Fibroblast of lung (primary cell): ENCODE results near the gene AZU1. TPM values are rescaled to one million over a fixed set of nuclear protein-coding genes. Genes with fewer than 3 reads are reported as not detected.

Source experiments
- DNase-seq, 2 donors: peaks; one replicate each; pipeline versions ENCODE4 v3.0.0 to v3.0.0-alpha.2; 2010; ENCODE audit warnings: low read depth in 2 of 2
- H2AFZ ChIP-seq: 2 replicates; pipeline ENCODE4 v1.5.1; 2012; ENCODE audit warnings: low read length, control low read depth, inconsistent platforms
- H3K27ac ChIP-seq: 2 replicates; pipeline ENCODE4 v1.5.1; 2011; ENCODE audit warnings: low read length, control low read depth; ENCODE audit not compliant: insufficient read depth
- H3K27me3 ChIP-seq: 2 replicates; pipeline ENCODE4 v1.5.1; 2011; ENCODE audit warnings: mild to moderate bottlenecking, low read length; ENCODE audit not compliant: control insufficient read depth, insufficient read depth
- H3K36me3 ChIP-seq: 2 replicates; pipeline ENCODE4 v1.5.1; 2011; ENCODE audit warnings: low read length; ENCODE audit not compliant: control insufficient read depth, insufficient read depth
- H3K4me1 ChIP-seq: 2 replicates; pipeline ENCODE4 v1.5.1; 2011; ENCODE audit warnings: low read length; ENCODE audit not compliant: control insufficient read depth, insufficient read depth; ENCODE audit errors: extremely low read depth
- H3K4me2 ChIP-seq: 2 replicates; pipeline ENCODE4 v1.5.1; 2011; ENCODE audit warnings: low read length, control low read depth; ENCODE audit not compliant: insufficient read depth; ENCODE audit errors: extremely low read depth
- H3K4me3 ChIP-seq, 4 experiments: fragments of 200-600 bp in 1 of 4; sonication (generic) in 1 of 4; replicated peaks in 1 of 4; 2 replicates each; pipeline ENCODE4 v1.5.1; 2011 to 2016; ENCODE audit warnings: low read length in 4 of 4, low read depth in 3 of 4, mild to moderate bottlenecking in 3 of 4, control low read depth in 2 of 4, inconsistent platforms in 1 of 4, mixed read lengths in 1 of 4; ENCODE audit not compliant: insufficient read depth in 1 of 4; ENCODE audit errors: control extremely low read depth in 1 of 4
- H3K79me2 ChIP-seq: 2 replicates; pipeline ENCODE4 v1.5.1; 2012; ENCODE audit warnings: mild to moderate bottlenecking, low read length, inconsistent platforms; ENCODE audit not compliant: control insufficient read depth, insufficient read depth
- H3K9ac ChIP-seq: 2 replicates; pipeline ENCODE4 v1.5.1; 2011; ENCODE audit warnings: mild to moderate bottlenecking, low read length, control low read depth; ENCODE audit not compliant: insufficient read depth
- H3K9me3 ChIP-seq: 2 replicates; pipeline ENCODE4 v1.5.1; 2012; ENCODE audit warnings: low read depth, low read length; ENCODE audit not compliant: control insufficient read depth, insufficient read depth
- H4K20me1 ChIP-seq: 2 replicates; pipeline ENCODE4 v1.5.1; 2011; ENCODE audit warnings: low read length; ENCODE audit not compliant: control insufficient read depth, insufficient read depth; ENCODE audit errors: extremely low read depth
- CTCF ChIP-seq, 2 donors: IDR thresholded peaks in 1 of 2; conservative IDR thresholded peaks in 1 of 2; 1 replicate in 1 of 2; 2 replicates in 1 of 2; pipeline ENCODE4 v1.5.1; 2011 to 2012; ENCODE audit warnings: low read length in 2 of 2, control low read depth in 1 of 2, inconsistent platforms in 1 of 2, low read depth in 1 of 2, mild to moderate bottlenecking in 1 of 2
- EZH2 ChIP-seq: IDR thresholded peaks from 2 replicates; pipeline ENCODE4 v1.5.1; 2012; ENCODE audit warnings: low read length, control low read depth, mild to moderate bottlenecking; ENCODE audit errors: missing control alignments
- polyA plus RNA-seq, 2 donors: library from polyadenylated mRNA; depleted of rRNA in 1 of 2; stranded (reverse) in 1 of 2; unstranded in 1 of 2; fragments of >200 nt; gene quantifications; 2 replicates each; pipeline ENCODE4 v1.2.1, GENCODE V29; 2011 to 2012; ENCODE audit warnings: missing spikeins in 1 of 2
- total RNA-seq: library from RNA; depleted of rRNA; stranded (reverse); fragments of >200 nt; gene quantifications from 2 replicates; pipeline ENCODE4 v1.2.1, GENCODE V29; 2014

Gene AZU1
- total and polyA plus RNA-seq, 2 donors (not counting 1 experiment from before 2014, with no cell fraction given) = 0.17 TPM; not detected in 1

GRCh38 chr19:829129-829758 lies 1.6 kb downstream of the AZU1 start:
- H3K4me2 ChIP-seq = no peak overlapping the region
- H4K20me1 ChIP-seq = no peaks in the 10 kb centered on the region
- H3K27me3 ChIP-seq = no peaks in the 10 kb centered on the region
- H3K9ac ChIP-seq = no peak overlapping the region
- H2AFZ ChIP-seq = no peak overlapping the region
- no peak overlapping the region for H3K4me3 ChIP-seq
- no peak for TF ChIP-seq CTCF (conservative IDR thresholded peaks at IDR 0.05 in 1 of 2, IDR thresholded peaks at IDR 0.05 in 1 of 2; ENCODE audit: low read depth in 1 of 2, low read length in 2 of 2)
- TF ChIP-seq EZH2 = no peak
- no peaks in the 10 kb centered on the region for H3K36me3 ChIP-seq
- no peaks in the 10 kb centered on the region for H3K4me1 ChIP-seq
- no peaks in the 10 kb centered on the region for H3K9me3 ChIP-seq
- no peak overlapping the region for H3K27ac ChIP-seq
- DNase-seq = no peak
- no peaks in the 10 kb centered on the region for H3K79me2 ChIP-seq

GRCh38 chr19:831407-832369 lies 4.1 kb downstream of the AZU1 start:
- Histone ChIP-seq H3K9me3 (no peaks in the 10 kb centered on the region), H3K27me3 (no peaks in the 10 kb centered on the region), H4K20me1 (no peaks in the 10 kb centered on the region), H3K36me3 (no peaks in the 10 kb centered on the region), H3K27ac (no peak overlapping the region), H3K4me1 (no peaks in the 10 kb centered on the region), H3K4me2 (no peak overlapping the region), H3K9ac (no peak overlapping the region), H3K4me3 (no peak overlapping the region), H2AFZ (no peak overlapping the region), H3K79me2 (no peaks in the 10 kb centered on the region)
- no peak for DNase-seq
- TF ChIP-seq CTCF (conservative IDR thresholded peaks at IDR 0.05 in 1 of 2, IDR thresholded peaks at IDR 0.05 in 1 of 2; ENCODE audit: low read depth in 1 of 2, low read length in 2 of 2) (no peak), EZH2 (no peak)

GRCh38 chr19:834216-834615 lies 6.6 kb downstream of the AZU1 start:
- H3K4me1 ChIP-seq = no peaks in the 10 kb centered on the region
- H3K79me2 ChIP-seq = no peaks in the 10 kb centered on the region
- no peaks in the 10 kb centered on the region for H4K20me1 ChIP-seq
- H3K9ac ChIP-seq = no peak overlapping the region
- no peak overlapping the region for H2AFZ ChIP-seq
- H3K36me3 ChIP-seq = no peaks in the 10 kb centered on the region
- no peak overlapping the region for H3K4me3 ChIP-seq
- no peaks in the 10 kb centered on the region for H3K27me3 ChIP-seq
- TF ChIP-seq EZH2 (no peak), CTCF (conservative IDR thresholded peaks at IDR 0.05 in 1 of 2, IDR thresholded peaks at IDR 0.05 in 1 of 2; ENCODE audit: low read depth in 1 of 2, low read length in 2 of 2) (no peak)
- DNase-seq = no peak
- H3K27ac ChIP-seq = no peak overlapping the region
- H3K4me2 ChIP-seq = no peak overlapping the region
- H3K9me3 ChIP-seq = no peaks in the 10 kb centered on the region
